ENCODE results near the gene WSCD2.

WSCD2 gene

GRCh38 chr12:108239378-108239777, 110.3 kb downstream of the WSCD2 start:
- DNase-seq (ENCODE audit: extremely low read depth, insufficient read length) = no peak
- Histone ChIP-seq H3K27me3 (replicated peaks; ENCODE audit: control insufficient read depth, insufficient read depth, low read length) (no peaks in the 10 kb centered on the region; the same call in none of the 2 replicates), H3K36me3 (ENCODE audit: control insufficient read depth, insufficient read depth, low read length) (no peaks in the 10 kb centered on the region), H3K4me3 (replicated peaks; ENCODE audit: low read depth, low read length) (no peak overlapping the region)
- TF ChIP-seq CTCF (IDR thresholded peaks at IDR 0.05; ENCODE audit: insufficient read depth, low read length, poor library complexity, severe bottlenecking) = no peak

GRCh38 chr12:108240027-108240785, 111.1 kb downstream of the WSCD2 start:
- no peak overlapping the region for H3K4me3 ChIP-seq (replicated peaks; ENCODE audit: low read depth, low read length)
- no peak for DNase-seq (ENCODE audit: extremely low read depth, insufficient read length)
- no peak for TF ChIP-seq CTCF (IDR thresholded peaks at IDR 0.05; ENCODE audit: insufficient read depth, low read length, poor library complexity, severe bottlenecking)
- no peaks in the 10 kb centered on the region for H3K36me3 ChIP-seq (ENCODE audit: control insufficient read depth, insufficient read depth, low read length)
- no peaks in the 10 kb centered on the region; the same call in none of the 2 replicates for H3K27me3 ChIP-seq (replicated peaks; ENCODE audit: control insufficient read depth, insufficient read depth, low read length)

GRCh38 chr12:108240928-108241327, 111.8 kb downstream of the WSCD2 start:
- no peaks in the 10 kb centered on the region; the same call in none of the 2 replicates for H3K27me3 ChIP-seq (replicated peaks; ENCODE audit: control insufficient read depth, insufficient read depth, low read length)
- DNase-seq (ENCODE audit: extremely low read depth, insufficient read length) = no peak
- TF ChIP-seq CTCF (IDR thresholded peaks at IDR 0.05; ENCODE audit: insufficient read depth, low read length, poor library complexity, severe bottlenecking) = no peak
- H3K36me3 ChIP-seq (ENCODE audit: control insufficient read depth, insufficient read depth, low read length) = no peaks in the 10 kb centered on the region
- no peak overlapping the region for H3K4me3 ChIP-seq (replicated peaks; ENCODE audit: low read depth, low read length)

GRCh38 chr12:108241986-108242703, 113.1 kb downstream of the WSCD2 start:
- H3K36me3 ChIP-seq (ENCODE audit: control insufficient read depth, insufficient read depth, low read length) = no peaks in the 10 kb centered on the region
- TF ChIP-seq CTCF (IDR thresholded peaks at IDR 0.05; ENCODE audit: insufficient read depth, low read length, poor library complexity, severe bottlenecking) = no peak
- H3K27me3 ChIP-seq (replicated peaks; ENCODE audit: control insufficient read depth, insufficient read depth, low read length) = no peaks in the 10 kb centered on the region; the same call in none of the 2 replicates
- no peak overlapping the region for H3K4me3 ChIP-seq (replicated peaks; ENCODE audit: low read depth, low read length)
- no peak for DNase-seq (ENCODE audit: extremely low read depth, insufficient read length)

- H3K36me3 ChIP-seq (ENCODE audit: control insufficient read depth, insufficient read depth, low read length) = no peaks in the 10 kb centered on the region
- H3K4me3 ChIP-seq (replicated peaks; ENCODE audit: low read depth, low read length) = no peak overlapping the region
- H3K27me3 ChIP-seq (replicated peaks; ENCODE audit: control insufficient read depth, insufficient read depth, low read length) = no peaks in the 10 kb centered on the region; the same call in none of the 2 replicates
- TF ChIP-seq CTCF (IDR thresholded peaks at IDR 0.05; ENCODE audit: insufficient read depth, low read length, poor library complexity, severe bottlenecking) = no peak
- DNase-seq (ENCODE audit: extremely low read depth, insufficient read length) = no peak
Observed at GRCh38 chr12:108247130-108247529, 118.0 kb downstream of the WSCD2 start.
